Measurements from ENCODE around the gene MDGA2. TPM values are rescaled to one million over a fixed set of nuclear protein-coding genes. Genes with fewer than 3 reads are reported as not detected.

Gene MDGA2
- total and polyA plus RNA-seq, 9 of the 15 experiments (the other 6 are each of a cell fraction or from before 2014, with no cell fraction given), result 0.01 to 0.18 (median 0.03) TPM; not detected in 5

- TF ChIP-seq ZNF695 (CRISPR knock-in tag; IDR thresholded peaks at IDR 0.05) (no peak), NCOA6 (IDR thresholded peaks at IDR 0.05) (no peak), ID3 (CRISPR knock-in tag; IDR thresholded peaks at IDR 0.05) (no peak), ID3 (tag; IDR thresholded peaks at IDR 0.05) (no peak), CTCFL (IDR thresholded peaks at IDR 0.05; ENCODE audit: borderline replicate concordance, insufficient read depth, low read depth, low read length, poor library complexity, severe bottlenecking) (no peak), NR2F6 (CRISPR knock-in tag; IDR thresholded peaks at IDR 0.05) (no peak), ZNF764 (CRISPR knock-in tag; IDR thresholded peaks at IDR 0.05; ENCODE audit: low read depth) (no peak), BRF1 (IDR thresholded peaks at IDR 0.05; ENCODE audit: borderline replicate concordance, extremely low read depth, insufficient read length) (no peak), SETDB1 (IDR thresholded peaks at IDR 0.05; ENCODE audit: low read length) (no peak), GABPA (tag; conservative IDR thresholded peaks at IDR 0.05; ENCODE audit: low read depth) (no peak), HNRNPK (IDR thresholded peaks at IDR 0.05; ENCODE audit: low read depth, low read length, poor library complexity, severe bottlenecking) (no peak)
These were observed 120.1 kb downstream of the MDGA2 start (continued) for GRCh38 chr14:47555333-47555732.

All from K562 (cell line).